Activated naive CD8-positive, alpha-beta T cell treated with anti-CD3 and anti-CD28 coated beads, Interleukin-2, amount 50 U/mL, for 24 hours (primary cell): ENCODE data around the gene TUBB.
"Not testable (repeated sequence)": the region's sequence is repeated elsewhere in the genome, so short reads cannot be mapped to it uniquely, and the experiment has no call there.

Experiments used
- ATAC-seq: fragments of 150-1000 bp; cut with Tn5 transposase; one replicate; pipeline ENCODE4 v1.10.0; 2021
- DNase-seq: peaks from one replicate; pipeline ENCODE4 v3.0.0; 2021
- H3K27ac Mint-ChIP-seq: one replicate; pipeline ENCODE4 v1.8.0; 2021; ENCODE audit warnings: mild to moderate bottlenecking, mixed read lengths
- H3K27me3 Mint-ChIP-seq: one replicate; pipeline ENCODE4 v1.8.0; 2021; ENCODE audit warnings: mixed read lengths
- H3K36me3 Mint-ChIP-seq: one replicate; pipeline ENCODE4 v1.8.0; 2021; ENCODE audit warnings: low read depth, mixed read lengths
- H3K4me1 Mint-ChIP-seq: one replicate; pipeline ENCODE4 v1.8.0; 2021; ENCODE audit warnings: mixed read lengths
- H3K4me3 Mint-ChIP-seq: one replicate; pipeline ENCODE4 v1.8.0; 2021; ENCODE audit warnings: mild to moderate bottlenecking, moderate library complexity, mixed read lengths
- H3K9me3 Mint-ChIP-seq: one replicate; pipeline ENCODE4 v1.8.0; 2021; ENCODE audit warnings: mixed read lengths

TUBB gene

DNA sequence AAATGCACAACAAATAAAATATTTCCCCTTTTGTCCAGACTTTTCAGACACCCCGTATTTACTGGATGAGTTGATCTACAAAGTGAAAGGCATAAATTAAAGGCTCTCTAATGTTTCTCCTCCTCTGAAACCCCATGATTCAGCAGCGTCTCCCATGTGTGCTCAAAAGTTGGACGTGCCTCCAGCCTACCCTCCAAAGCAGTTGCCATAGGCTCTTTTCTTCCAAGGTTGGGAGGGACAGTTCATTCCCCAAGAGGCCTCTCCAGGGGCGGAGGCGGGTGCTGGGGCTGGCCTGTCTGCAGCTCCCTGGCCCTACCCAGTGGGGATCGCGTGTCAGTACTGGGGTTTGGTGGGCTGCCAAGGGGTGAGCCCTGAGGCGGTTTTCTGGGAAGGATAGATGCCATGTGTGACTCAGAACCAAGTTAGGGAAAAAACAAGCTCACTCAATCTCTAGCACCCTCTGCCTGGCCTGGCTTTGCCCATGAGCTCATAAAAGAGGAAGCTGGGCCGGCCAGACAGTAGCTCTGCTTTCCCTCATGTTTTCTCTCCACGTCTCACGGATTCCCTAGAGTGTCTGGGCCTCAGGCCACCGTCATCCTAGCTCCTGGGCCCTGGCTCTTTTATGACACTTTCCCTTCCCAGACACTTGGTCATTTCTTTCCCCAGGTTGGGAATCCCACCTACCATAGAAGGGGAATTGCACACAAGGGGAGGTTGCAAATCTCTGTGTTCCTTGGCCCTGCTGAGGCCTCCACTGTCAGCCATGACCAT is 32.2 kb downstream of the TUBB start:
- H3K36me3 Mint-ChIP-seq, result no peaks in the 10 kb centered on the region
- no peak overlapping the region for H3K4me3 Mint-ChIP-seq
- H3K9me3 Mint-ChIP-seq, result no peaks in the 10 kb centered on the region
- DNase-seq (no peak), ATAC-seq (peak; percentile 64)
- peaks cover 60% of the 10 kb centered on the region for H3K4me1 Mint-ChIP-seq
- H3K27me3 Mint-ChIP-seq, result no peaks in the 10 kb centered on the region
- peak overlapping the region; percentile 32 for H3K27ac Mint-ChIP-seq

DNA sequence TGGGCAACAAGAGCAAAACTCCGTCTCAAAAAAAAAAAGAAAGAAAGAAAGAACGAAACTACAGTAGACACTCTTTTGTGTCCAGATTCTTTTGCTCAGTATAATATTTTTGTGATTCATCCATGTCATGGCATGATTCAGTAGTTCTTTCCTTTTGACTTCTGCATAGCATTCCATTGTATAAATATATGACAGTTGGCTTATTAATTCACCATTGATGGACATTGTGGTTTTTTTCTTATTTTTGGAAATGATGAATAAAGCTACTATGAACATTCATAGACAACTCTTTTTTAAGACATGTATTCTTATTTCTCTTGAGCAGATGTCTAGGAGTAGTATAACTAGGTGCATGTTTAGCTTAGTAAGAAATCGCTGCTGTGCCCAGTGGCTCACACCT is 34.5 kb downstream of the TUBB start:
- DNase-seq (no peak), ATAC-seq (no peak)
- H3K4me3 Mint-ChIP-seq, result no peak overlapping the region
- no peak overlapping the region for H3K27ac Mint-ChIP-seq
- H3K4me1 Mint-ChIP-seq, result peaks cover 47% of the 10 kb centered on the region
- no peaks in the 10 kb centered on the region for H3K27me3 Mint-ChIP-seq
- no peaks in the 10 kb centered on the region for H3K9me3 Mint-ChIP-seq
- no peaks in the 10 kb centered on the region for H3K36me3 Mint-ChIP-seq

DNA sequence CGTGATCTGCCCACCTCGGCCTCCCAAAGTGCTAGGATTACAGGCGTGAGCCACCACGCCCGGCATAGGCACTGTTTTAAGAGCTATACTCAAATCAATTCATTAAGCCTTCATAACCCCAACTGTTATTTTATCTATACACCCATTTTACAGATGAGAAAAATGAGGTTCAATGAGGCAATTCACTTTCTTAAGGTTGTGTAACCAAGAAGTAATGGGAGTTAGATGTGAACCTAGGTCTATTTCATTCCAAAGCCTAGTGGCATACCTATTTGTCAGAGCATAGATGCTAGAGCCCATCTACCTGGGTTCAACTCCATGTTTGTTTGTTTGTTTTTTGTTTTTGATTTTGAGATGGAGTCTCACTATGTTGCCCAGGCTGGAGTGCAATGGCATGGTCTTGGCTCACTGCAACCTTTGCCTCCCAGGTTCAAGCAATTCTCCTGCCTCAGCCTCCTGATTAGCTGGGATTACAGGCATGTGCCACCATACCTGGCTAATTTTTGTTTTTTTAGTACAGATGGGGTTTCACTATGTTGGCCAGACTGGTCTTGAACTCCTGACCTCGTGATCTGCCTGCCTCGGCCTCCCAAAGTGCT is 36.4 kb downstream of the TUBB start:
- H3K27me3 Mint-ChIP-seq, H3K27ac Mint-ChIP-seq: not testable (repeated sequence)

DNA sequence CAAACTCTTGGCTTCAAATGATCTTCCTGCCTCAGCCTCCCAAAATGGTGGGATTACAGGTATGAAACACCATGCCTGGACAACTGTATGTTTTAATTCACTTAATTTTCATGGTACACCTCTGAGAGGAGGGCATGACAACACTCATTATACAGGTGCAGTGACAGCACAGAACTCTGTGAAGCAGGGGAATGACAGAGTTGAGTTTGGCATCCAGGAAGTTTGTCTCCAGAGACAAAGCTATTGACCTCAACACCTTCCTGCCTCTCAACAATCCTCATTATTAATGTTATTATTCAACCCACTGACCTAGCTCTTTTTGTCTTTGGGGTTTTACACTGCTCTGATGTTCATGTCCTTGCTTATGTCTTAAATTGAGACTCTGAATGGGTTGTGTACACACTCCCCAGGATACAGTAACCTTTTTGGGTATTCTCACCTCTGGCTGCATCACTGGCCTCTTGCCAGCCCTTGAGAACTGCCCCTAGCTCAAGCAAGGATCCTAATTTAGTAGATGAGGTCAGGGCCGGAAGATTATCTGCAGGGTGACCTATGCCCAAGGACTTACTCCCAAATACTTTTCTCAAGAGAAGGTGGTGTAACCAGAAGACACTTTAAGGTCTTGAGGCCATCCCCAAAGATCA is 37.2 kb downstream of the TUBB start:
- H3K36me3 Mint-ChIP-seq, result no peaks in the 10 kb centered on the region
- DNase-seq (no peak), ATAC-seq (no peak)
- no peaks in the 10 kb centered on the region for H3K27me3 Mint-ChIP-seq
- H3K27ac Mint-ChIP-seq, result no peak overlapping the region
- no peak overlapping the region for H3K4me3 Mint-ChIP-seq
- H3K4me1 Mint-ChIP-seq, result peaks cover 51% of the 10 kb centered on the region
- no peaks in the 10 kb centered on the region for H3K9me3 Mint-ChIP-seq

More for the DNA sequence above, 36.4 kb downstream of the TUBB start:
- DNase-seq, H3K4me3 Mint-ChIP-seq, ATAC-seq, H3K36me3 Mint-ChIP-seq, H3K9me3 Mint-ChIP-seq: not testable (repeated sequence)
- H3K4me1 Mint-ChIP-seq, result peaks cover 49% of the 10 kb centered on the region

DNA sequence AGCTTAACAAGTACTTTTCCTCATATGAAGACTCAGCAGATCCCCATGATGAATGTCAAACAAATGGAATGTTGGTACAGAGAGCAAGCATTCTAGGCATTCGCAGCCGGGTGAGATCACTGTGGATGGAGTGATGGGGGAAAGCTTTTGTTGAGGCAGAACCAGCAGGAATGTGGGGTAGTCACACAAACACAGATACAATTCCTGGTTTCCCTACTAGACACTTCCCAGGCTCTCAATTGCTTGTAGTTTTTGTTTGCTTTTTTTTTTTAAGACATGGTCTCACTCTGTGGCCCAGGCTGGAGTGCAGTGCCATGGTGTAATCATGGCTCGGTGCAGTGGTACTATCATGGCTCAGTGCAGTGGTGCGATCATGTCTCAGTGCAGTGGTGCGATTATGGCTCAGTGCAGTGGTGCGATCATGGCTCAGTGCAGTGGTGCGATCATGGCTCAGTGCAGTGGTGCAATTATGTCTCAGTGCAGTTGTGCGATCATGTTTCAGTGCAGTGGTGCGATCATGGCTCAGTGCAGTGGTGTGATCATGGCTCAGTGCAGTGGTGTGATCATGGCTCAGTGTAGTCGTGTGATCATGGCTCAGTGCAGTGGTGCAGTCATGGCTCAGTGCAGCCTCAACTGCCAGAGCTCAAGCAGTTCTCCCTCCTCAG is 39.6 kb downstream of the TUBB start:
- DNase-seq (no peak), ATAC-seq (no peak)
- no peak overlapping the region for H3K27ac Mint-ChIP-seq
- no peak overlapping the region for H3K4me3 Mint-ChIP-seq
- no peaks in the 10 kb centered on the region for H3K27me3 Mint-ChIP-seq
- peaks cover 53% of the 10 kb centered on the region for H3K4me1 Mint-ChIP-seq
- peaks cover 4% of the 10 kb centered on the region for H3K9me3 Mint-ChIP-seq
- H3K36me3 Mint-ChIP-seq, result peaks cover 2% of the 10 kb centered on the region

DNA sequence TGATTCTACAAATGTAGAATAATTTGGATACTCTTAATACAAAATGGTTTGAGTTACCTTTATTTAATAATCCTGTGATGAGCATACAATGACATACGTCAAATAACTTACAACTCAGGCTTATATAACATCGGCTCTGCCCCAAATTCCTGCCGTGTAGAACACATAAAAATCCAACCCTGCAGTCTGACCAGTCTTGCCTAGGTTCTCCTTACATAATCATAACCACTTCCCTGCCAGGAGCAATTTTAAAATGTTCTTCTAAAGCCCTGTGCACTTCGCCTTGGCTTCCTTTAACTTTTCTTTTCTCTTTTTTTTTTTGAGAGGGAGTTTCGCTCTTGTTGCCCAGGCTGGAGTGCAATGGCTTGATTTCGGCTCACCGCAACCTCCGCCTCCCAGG is 40.4 kb downstream of the TUBB start:
- Mint-ChIP-seq H3K4me3 (no peak overlapping the region), H3K4me1 (peaks cover 56% of the 10 kb centered on the region), H3K27me3 (no peaks in the 10 kb centered on the region), H3K9me3 (peaks cover 4% of the 10 kb centered on the region), H3K36me3 (peaks cover 2% of the 10 kb centered on the region), H3K27ac (no peak overlapping the region)
- DNase-seq (no peak), ATAC-seq (no peak)

DNA sequence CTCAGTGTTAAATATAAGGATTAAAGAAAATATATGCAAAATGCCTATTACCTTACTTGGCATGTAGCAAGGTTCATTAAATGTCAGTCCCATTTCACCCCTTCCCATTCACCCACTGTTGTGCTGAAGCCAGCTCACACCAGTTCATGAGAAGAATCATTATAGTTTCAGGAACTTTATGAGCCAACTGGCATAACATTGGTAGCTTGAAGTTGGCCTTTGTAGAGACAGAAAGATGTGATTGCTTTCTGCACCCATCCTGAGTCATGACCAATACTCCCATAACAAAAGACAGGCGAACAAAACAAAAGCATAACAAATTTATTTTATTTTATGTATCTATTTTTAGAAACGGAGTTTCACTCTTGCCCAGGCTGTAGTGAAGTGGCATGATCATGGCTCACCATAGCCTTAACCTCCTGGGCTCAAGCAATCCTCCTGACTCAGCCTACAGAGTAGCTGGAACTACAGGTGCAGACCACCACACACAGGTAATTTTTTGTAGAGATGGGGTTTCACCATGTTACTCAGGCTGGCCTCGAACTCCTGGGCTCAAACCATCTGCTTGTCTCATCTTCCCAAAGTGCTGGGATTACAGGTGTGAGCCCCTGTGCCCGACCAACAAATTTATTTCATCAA is 41.8 kb downstream of the TUBB start:
- H3K4me1 Mint-ChIP-seq, result peaks cover 67% of the 10 kb centered on the region
- H3K36me3 Mint-ChIP-seq, result peaks cover 2% of the 10 kb centered on the region
- peaks cover 4% of the 10 kb centered on the region for H3K9me3 Mint-ChIP-seq
- ATAC-seq (peak; percentile 75), DNase-seq (no peak)
- no peak overlapping the region for H3K4me3 Mint-ChIP-seq
- H3K27me3 Mint-ChIP-seq, result no peaks in the 10 kb centered on the region
- H3K27ac Mint-ChIP-seq, result peak overlapping the region; percentile 73

DNA sequence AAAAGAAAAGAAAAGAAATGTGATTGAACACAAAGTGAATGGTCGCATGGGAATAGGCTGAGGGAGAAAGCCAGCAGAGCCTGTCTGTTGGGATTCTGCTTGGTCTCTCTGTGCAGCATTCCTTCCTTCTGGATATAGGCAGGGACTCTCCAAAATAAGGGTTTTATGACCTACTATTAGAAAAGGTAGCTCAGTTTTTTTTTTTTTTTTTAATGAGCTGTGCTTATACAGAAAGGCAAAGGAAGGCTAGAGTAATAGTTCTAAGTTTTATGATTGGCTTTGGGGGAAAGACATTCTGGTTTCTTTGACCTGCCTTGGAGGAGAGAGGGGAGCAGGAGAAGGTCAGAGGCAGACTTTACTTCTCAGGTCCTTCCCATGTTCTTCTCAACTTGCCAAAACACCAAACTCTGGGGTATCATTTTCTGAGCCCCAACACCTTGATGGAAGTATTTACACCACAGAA is 43.0 kb downstream of the TUBB start:
- peaks cover 2% of the 10 kb centered on the region for H3K36me3 Mint-ChIP-seq
- H3K27me3 Mint-ChIP-seq, result no peaks in the 10 kb centered on the region
- peaks cover 4% of the 10 kb centered on the region for H3K9me3 Mint-ChIP-seq
- no peak for ATAC-seq
- peaks cover 76% of the 10 kb centered on the region for H3K4me1 Mint-ChIP-seq
- H3K27ac Mint-ChIP-seq, result peak overlapping the region; percentile 86
- no peak overlapping the region for H3K4me3 Mint-ChIP-seq
- no peak for DNase-seq

DNA sequence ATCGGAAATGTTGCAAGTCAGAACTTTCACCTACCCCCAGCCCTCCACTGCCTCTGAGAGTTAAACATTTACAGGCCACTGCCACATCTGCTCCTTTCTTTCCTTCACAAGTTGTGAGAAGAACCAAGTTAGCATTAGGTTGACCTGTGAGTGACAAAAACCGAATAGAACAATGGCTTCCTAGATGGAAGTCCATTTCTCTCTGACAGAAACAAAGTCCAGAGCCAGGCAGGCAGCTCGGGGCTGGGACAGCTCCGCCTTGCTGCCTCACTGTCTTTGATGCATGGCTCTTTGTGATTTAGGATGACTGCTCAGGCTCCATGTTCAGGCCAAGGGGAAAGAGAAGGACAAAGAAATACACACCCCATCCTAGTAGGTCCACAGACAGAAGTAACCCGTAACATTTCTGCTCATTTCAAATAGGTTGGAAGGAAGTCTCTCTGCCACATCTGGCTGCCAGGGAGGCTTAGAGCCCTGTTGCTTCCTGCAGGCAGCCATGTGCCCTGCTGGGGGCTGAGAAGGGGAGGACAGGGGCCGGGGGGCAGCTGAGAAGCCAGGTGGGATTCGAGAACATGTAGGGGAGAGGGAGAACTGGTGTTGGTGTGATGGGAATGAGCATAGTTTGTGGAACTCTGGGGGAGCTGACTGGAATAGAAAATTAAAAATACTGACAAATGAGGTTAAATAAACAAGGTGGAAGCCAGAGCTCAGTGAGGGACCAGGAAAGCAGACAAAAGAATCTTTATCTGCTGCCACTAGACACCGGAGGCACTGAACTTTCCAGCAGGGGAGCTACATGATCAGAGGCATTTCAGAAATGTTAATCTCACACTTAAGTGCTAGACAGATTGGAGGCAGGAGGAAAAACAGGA is 43.7 kb downstream of the TUBB start:
- peaks cover 80% of the 10 kb centered on the region for H3K4me1 Mint-ChIP-seq
- peaks cover 2% of the 10 kb centered on the region for H3K36me3 Mint-ChIP-seq
- H3K9me3 Mint-ChIP-seq, result peaks cover 4% of the 10 kb centered on the region
- peak overlapping the region; percentile 3 for H3K4me3 Mint-ChIP-seq
- H3K27me3 Mint-ChIP-seq, result no peaks in the 10 kb centered on the region
- DNase-seq (no peak), ATAC-seq (no peak)
- peak overlapping the region; percentile 86 for H3K27ac Mint-ChIP-seq

DNA sequence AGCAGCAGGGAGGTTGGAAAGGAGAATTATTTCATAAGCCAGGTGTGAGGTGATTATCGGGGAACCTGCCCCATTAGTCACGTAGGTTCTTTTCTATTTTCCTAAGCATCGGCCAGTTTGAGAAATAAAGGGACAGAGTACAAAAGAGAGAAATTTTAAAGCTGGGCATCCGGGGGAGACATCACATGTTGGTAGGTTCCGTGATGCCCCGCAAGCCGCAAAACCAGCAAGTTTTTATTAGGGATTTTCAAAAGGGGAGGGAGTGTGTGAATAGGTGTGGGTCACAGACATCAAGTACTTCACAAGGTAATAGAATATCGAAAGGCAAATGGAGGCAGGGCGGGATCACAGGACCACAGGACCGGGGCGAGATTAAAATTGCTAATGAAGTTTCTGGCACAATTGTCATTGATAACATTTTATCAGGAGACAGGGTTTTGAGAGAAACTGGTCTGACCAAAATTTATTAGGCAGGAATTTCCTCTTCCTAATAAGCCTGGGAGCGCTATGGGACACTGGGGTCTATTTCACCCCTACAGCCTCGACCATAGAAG is 44.4 kb downstream of the TUBB start:
- H3K27ac Mint-ChIP-seq, result peak overlapping the region; percentile 86
- not testable (repeated sequence) for DNase-seq, H3K4me3 Mint-ChIP-seq

DNA sequence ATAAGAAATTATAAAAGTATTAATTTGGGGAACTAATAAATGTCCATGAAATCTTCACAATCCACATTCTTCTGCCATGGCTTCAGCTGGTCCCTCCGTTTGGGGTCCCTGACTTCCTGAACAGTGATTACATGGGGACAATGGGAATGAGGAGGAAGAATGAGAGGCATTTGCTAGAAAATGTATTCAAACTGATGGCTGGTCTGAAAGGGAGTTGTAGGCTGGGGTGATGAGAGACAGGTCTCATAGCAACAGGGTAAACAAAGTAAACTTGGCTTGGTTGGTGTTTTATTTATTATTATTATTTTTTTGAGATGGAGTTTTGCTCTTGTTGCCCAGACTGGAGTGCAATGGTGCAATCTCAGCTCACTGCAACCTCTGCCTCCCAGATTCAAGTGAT is 45.3 kb downstream of the TUBB start:
- peaks cover 90% of the 10 kb centered on the region for H3K4me1 Mint-ChIP-seq
- not testable (repeated sequence) for H3K4me3 Mint-ChIP-seq

More for the DNA sequence above, 44.4 kb downstream of the TUBB start:
- H3K36me3 Mint-ChIP-seq, ATAC-seq, H3K27me3 Mint-ChIP-seq, H3K9me3 Mint-ChIP-seq: not testable (repeated sequence)
- H3K4me1 Mint-ChIP-seq, result peaks cover 83% of the 10 kb centered on the region

DNA sequence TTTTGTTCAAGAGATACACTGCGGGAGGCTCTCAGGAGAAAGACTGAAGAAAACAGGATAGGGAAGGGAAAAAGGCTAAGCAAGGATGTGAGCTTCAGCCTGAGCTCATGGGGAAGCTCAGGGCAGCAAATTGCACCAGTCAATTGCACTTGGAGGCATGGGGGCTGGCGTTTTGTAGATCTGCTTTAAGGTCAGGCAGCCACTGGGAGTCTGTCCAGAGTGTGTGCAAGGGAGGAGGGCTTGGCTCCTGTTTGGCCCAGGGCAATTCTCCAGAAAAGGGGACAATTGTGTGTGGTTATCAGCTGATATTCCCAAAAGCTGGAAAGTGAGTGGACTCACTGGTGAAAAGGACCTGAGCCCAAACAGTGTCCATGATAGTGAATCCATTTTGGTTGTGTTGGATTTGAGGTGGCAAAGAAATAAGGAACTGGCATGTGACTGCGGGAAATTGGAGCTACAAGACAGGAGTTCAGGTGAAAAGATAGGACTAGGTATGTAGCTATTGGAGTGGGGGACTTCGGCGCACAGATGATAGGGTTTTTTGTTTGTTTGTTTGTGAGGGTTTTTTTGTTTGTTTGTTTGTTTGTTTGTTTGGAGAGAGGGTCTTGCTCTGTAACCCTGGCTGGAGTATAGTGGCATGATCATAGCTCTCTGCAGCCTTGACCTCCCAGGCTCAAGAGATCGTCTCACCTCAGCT is 46.5 kb downstream of the TUBB start:
- DNase-seq (no peak), ATAC-seq (no peak)
- peak overlapping the region; percentile 73 for H3K4me3 Mint-ChIP-seq
- peaks cover 4% of the 10 kb centered on the region for H3K9me3 Mint-ChIP-seq
- H3K4me1 Mint-ChIP-seq, result peaks cover 92% of the 10 kb centered on the region
- H3K27me3 Mint-ChIP-seq, result no peaks in the 10 kb centered on the region
- H3K36me3 Mint-ChIP-seq, result peaks cover 2% of the 10 kb centered on the region
- H3K27ac Mint-ChIP-seq, result peak overlapping the region; percentile 100

More for the DNA sequence above, 45.3 kb downstream of the TUBB start:
- H3K27me3 Mint-ChIP-seq, DNase-seq, H3K36me3 Mint-ChIP-seq, H3K9me3 Mint-ChIP-seq, ATAC-seq: not testable (repeated sequence)
- peak overlapping the region; percentile 80 for H3K27ac Mint-ChIP-seq
